Nephron (organoid): Measurements from ENCODE around the gene AOX1.
"Not testable (repeated sequence)": the region's sequence is repeated elsewhere in the genome, so short reads cannot be mapped to it uniquely, and the experiment has no call there.

Source experiments
- H3K27ac Mint-ChIP-seq, 3 experiments: 2 replicates each; pipeline ENCODE4 v1.8.0; 2020; ENCODE audit warnings: mixed read lengths in 3 of 3, mild to moderate bottlenecking in 2 of 3, moderate library complexity in 1 of 3
- H3K27me3 Mint-ChIP-seq: 2 replicates; pipeline ENCODE4 v1.8.0; 2021; ENCODE audit warnings: low read depth, mild to moderate bottlenecking, moderate library complexity, mixed read lengths
- H3K36me3 Mint-ChIP-seq: 2 replicates; pipeline ENCODE4 v1.8.0; 2020; ENCODE audit warnings: low read depth, mixed read lengths
- H3K4me1 Mint-ChIP-seq: 2 replicates; pipeline ENCODE4 v1.8.0; 2020; ENCODE audit warnings: mixed read lengths
- H3K4me3 Mint-ChIP-seq, 3 experiments: 2 replicates each; pipeline ENCODE4 v1.8.0; 2020; ENCODE audit warnings: mild to moderate bottlenecking in 3 of 3, mixed read lengths in 3 of 3, moderate library complexity in 2 of 3
- H3K9me3 Mint-ChIP-seq: 2 replicates; pipeline ENCODE4 v1.8.0; 2020; ENCODE audit warnings: mixed read lengths
- TF ChIP-seq, protein P1 (sequence below), 3 experiments: fragments of 200-600 bp; sonication (generic); IDR thresholded peaks; one replicate each; pipeline ENCODE4 v1.5.0; 2021; ENCODE audit warnings: antibody characterized with exemption in 3 of 3; ENCODE audit not compliant: unreplicated experiment in 3 of 3

AOX1 gene

DNA sequence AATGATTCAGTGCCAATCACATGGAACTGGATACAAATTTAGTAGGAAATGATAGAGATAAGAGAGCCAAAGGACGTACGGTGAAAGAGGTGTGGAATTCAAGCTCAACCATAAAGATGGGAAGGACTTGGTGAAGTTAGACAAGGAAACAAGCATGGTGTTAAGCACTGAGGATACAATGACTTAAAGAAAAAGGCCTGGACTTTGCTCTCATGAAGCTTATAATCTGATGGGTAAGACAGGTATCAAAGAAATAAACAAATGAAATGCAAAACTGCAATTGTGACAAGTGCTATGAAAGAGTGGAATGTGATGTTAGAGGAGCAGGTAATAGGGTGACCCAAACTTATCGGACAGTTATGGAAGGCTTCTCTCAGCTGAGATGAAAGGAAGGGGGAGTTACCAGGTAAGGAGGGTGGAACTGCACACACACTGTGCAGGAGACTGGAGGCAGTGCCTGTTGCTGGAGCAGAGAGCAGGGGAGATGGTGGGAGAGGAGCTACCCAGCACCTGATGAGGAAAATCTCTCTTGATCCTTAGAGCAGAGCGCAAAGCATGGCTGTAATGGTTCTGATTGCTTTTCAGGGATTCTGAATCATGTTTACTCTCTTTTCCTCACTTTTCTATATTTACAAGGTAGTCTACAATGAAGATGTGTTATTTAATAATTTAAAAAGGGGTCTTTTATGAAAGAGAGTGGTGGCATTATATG is 118.3 kb downstream of the AOX1 start:
- TF ChIP-seq, protein P1, sequence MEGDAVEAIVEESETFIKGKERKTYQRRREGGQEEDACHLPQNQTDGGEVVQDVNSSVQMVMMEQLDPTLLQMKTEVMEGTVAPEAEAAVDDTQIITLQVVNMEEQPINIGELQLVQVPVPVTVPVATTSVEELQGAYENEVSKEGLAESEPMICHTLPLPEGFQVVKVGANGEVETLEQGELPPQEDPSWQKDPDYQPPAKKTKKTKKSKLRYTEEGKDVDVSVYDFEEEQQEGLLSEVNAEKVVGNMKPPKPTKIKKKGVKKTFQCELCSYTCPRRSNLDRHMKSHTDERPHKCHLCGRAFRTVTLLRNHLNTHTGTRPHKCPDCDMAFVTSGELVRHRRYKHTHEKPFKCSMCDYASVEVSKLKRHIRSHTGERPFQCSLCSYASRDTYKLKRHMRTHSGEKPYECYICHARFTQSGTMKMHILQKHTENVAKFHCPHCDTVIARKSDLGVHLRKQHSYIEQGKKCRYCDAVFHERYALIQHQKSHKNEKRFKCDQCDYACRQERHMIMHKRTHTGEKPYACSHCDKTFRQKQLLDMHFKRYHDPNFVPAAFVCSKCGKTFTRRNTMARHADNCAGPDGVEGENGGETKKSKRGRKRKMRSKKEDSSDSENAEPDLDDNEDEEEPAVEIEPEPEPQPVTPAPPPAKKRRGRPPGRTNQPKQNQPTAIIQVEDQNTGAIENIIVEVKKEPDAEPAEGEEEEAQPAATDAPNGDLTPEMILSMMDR (IDR thresholded peaks at IDR 0.05; ENCODE audit: unreplicated experiment in 3 of 3) = no peak
- Mint-ChIP-seq H3K36me3 (no peaks in the 10 kb centered on the region), H3K4me1 (peaks cover 6% of the 10 kb centered on the region), H3K27ac (no peak overlapping the region), H3K27me3 (no peaks in the 10 kb centered on the region), H3K9me3 (no peaks in the 10 kb centered on the region), H3K4me3 (no peak overlapping the region)

DNA sequence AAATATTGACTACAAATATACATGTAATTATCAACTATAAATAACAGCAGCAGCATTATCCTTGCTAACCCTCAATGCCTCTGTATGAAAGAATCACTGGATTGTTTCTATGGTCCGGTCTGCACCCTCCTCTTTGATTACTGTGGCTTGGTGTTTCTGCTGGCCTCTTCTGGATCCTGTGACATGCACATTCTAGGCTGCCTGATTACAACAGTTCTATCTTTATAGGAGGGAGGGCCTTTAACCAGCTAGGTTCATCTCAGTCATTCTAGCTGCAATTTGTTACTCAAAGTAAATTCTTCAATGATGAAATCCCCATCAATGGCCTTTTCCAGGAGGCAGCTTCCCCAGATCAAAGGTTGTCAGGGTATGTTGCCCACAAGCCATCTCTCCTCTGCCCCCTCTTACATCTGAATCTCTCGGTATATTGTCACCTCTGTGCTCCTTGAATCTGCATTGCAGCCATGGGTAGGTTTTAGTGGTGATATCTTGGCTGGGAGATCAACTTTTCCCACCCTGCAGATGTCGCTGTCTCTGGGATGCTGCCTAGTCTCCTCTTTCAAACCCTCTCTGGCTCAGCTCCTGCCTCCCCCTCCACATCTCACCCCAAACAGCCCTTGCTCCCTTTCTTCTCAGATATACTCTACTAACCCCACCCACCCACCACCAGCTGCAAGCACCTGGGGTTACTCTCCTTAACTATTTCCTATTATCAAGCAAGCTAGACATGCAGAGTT is 119.7 kb downstream of the AOX1 start:
- Mint-ChIP-seq H3K4me3 (no peak overlapping the region), H3K27me3 (no peaks in the 10 kb centered on the region), H3K27ac (no peak overlapping the region), H3K4me1 (peaks cover 6% of the 10 kb centered on the region), H3K9me3 (no peaks in the 10 kb centered on the region), H3K36me3 (no peaks in the 10 kb centered on the region)
- TF ChIP-seq, protein P1 (IDR thresholded peaks at IDR 0.05; ENCODE audit: unreplicated experiment in 3 of 3) = peak; percentile 6 to 20 (median 13)

DNA sequence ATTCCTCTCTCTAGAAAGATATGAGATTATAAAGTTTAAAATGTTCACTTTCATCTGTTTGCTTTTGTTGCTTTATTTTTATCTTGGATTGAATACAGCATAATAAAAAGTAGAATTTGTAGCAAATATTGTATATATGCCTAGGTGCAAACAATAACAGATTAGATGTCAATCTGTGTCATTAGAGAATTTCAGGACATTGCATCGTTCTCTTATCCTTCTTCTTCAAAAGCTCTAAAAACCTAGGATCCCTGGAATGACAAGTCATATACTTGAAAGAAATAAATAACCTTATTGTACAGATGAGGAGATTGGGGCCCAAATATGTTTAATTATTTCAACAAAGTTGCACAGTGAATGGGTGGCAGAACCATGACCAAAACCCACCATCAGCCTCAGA is 123.1 kb downstream of the AOX1 start:
- TF ChIP-seq, protein P1 (IDR thresholded peaks at IDR 0.05; ENCODE audit: unreplicated experiment in 3 of 3) = no peak
- Mint-ChIP-seq H3K27ac (no peak overlapping the region), H3K4me1 (peaks cover 12% of the 10 kb centered on the region), H3K27me3 (no peaks in the 10 kb centered on the region), H3K36me3 (no peaks in the 10 kb centered on the region), H3K4me3 (no peak overlapping the region), H3K9me3 (no peaks in the 10 kb centered on the region)

DNA sequence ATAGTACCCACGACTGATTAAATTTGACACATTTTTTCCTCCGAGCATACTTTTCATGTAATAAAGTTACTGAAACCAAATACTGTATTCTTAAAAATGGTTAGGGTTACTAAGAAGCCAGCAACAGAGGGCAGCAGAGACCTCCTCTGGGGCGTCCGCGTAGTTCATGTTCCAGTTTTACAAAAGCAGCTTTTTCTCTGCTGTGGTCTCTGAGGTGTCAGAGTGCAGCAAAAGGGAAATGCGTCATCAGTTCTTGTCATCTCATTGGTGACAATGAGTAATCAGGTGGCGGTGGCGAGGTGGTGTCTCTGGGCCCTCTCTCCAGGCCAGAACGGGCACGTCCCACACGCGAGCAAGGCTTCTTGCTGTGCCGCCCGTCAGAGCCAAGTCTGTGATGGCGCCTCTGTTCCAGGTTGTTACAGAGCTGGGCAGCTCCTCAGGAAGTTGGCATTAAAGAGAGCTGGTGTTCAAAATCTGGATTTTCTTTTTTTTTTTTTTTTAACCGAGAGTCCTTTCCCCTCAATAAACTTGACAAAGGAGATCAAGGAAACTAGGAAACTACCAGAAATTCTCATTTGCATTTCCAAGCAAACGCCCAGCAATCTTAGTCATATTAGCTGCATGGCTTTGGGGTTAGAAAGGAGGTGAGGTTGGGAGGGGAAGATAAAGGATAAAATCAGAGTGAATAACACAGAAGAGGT is 127.3 kb downstream of the AOX1 start:
- peak overlapping the region; percentile 79 to 86 (median 83) for H3K4me3 Mint-ChIP-seq
- no peaks in the 10 kb centered on the region for H3K36me3 Mint-ChIP-seq
- TF ChIP-seq, protein P1 (IDR thresholded peaks at IDR 0.05; ENCODE audit: unreplicated experiment in 3 of 3) = peak; percentile 83 to 94 (median 84)

GRCh38 chr2:200713704-200714064 is 127.9 kb downstream of the AOX1 start:
- Mint-ChIP-seq H3K9me3 (peaks cover 5% of the 10 kb centered on the region), H3K4me1 (peaks cover 7% of the 10 kb centered on the region), H3K4me3 (peak overlapping the region; percentile 63 to 79 (median 74)), H3K27ac (peak overlapping the region; percentile 35 to 89 (median 81)), H3K36me3 (peaks cover 4% of the 10 kb centered on the region), H3K27me3 (peaks cover 3% of the 10 kb centered on the region)
- TF ChIP-seq, protein P1 (IDR thresholded peaks at IDR 0.05; ENCODE audit: unreplicated experiment in 3 of 3) = no peak

More for the DNA sequence above, 127.3 kb downstream of the AOX1 start:
- H3K9me3 Mint-ChIP-seq = no peaks in the 10 kb centered on the region
- peaks cover 3% of the 10 kb centered on the region for H3K27me3 Mint-ChIP-seq
- peak overlapping the region; percentile 75 to 97 (median 89) for H3K27ac Mint-ChIP-seq
- peaks cover 7% of the 10 kb centered on the region for H3K4me1 Mint-ChIP-seq

- not testable (repeated sequence) for H3K4me1 Mint-ChIP-seq, H3K27me3 Mint-ChIP-seq, H3K27ac Mint-ChIP-seq, H3K4me3 Mint-ChIP-seq, H3K36me3 Mint-ChIP-seq
- H3K9me3 Mint-ChIP-seq = peaks cover 12% of the 10 kb centered on the region
Measured at GRCh38 chr2:200715014-200715413, 129.2 kb downstream of the AOX1 start.
